Stimulated activated naive B cell treated with anti-CD40 and anti-IgM and Interleukin-4, amounts not matched to agents 10 μg/mL and 1 μg/mL and 100 μg/mL, for 72 hours (primary cell): ENCODE data around the gene MOB2.

ENCODE experiments used
- ATAC-seq, 2 donors: fragments of 150-1000 bp; cut with Tn5 transposase; replicated peaks; 2 replicates each; pipeline ENCODE4 v1.10.0; 2021; ENCODE audit warnings: moderate library complexity in 1 of 2
- DNase-seq: peaks from one replicate; pipeline ENCODE4 v3.0.0; 2021
- H3K27ac Mint-ChIP-seq: one replicate; pipeline ENCODE4 v1.8.0; 2022; ENCODE audit warnings: mild to moderate bottlenecking, mixed read lengths
- H3K27me3 Mint-ChIP-seq, 2 donors: one replicate each; pipeline ENCODE4 v1.8.0; 2022; ENCODE audit warnings: mixed read lengths in 2 of 2
- H3K36me3 Mint-ChIP-seq, 2 donors: one replicate each; pipeline ENCODE4 v1.8.0; 2022; ENCODE audit warnings: mixed read lengths in 2 of 2, mild to moderate bottlenecking in 1 of 2
- H3K4me1 Mint-ChIP-seq, 2 donors: one replicate each; pipeline ENCODE4 v1.8.0; 2022; ENCODE audit warnings: mixed read lengths in 2 of 2, mild to moderate bottlenecking in 1 of 2
- H3K4me3 Mint-ChIP-seq, 2 donors: one replicate each; pipeline ENCODE4 v1.8.0; 2022; ENCODE audit warnings: mild to moderate bottlenecking in 2 of 2, mixed read lengths in 2 of 2, moderate library complexity in 1 of 2
- H3K9me3 Mint-ChIP-seq, 2 donors: one replicate each; pipeline ENCODE4 v1.8.0; 2022; ENCODE audit warnings: mixed read lengths in 2 of 2, mild to moderate bottlenecking in 1 of 2

MOB2 gene

DNA sequence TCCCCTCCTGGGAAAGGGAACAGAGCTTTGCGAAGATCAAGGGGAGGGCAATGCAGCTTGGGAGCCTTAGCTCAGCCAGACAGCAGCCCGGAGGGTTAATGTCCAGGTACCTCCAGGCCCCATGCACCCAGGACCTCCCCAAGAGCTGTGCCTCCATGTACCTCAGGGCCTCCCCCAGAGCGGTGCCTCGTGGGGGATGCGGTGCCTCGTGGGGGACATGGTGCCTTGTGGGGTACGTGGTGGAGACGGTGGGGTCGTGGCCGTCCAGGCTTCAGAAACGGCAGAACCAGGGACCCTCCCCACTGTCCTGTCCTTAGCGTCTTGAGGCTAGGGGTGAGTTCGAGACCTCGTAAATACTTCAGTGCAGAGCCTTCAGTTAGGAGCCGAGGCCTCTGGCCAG is 63.6 kb downstream of the MOB2 start:
- H3K36me3 Mint-ChIP-seq, result peaks cover 3 to 6% of the 10 kb centered on the region in 2 donors
- H3K27ac Mint-ChIP-seq, result no peak overlapping the region
- peaks cover 7 to 10% of the 10 kb centered on the region in 2 donors for H3K27me3 Mint-ChIP-seq

DNA sequence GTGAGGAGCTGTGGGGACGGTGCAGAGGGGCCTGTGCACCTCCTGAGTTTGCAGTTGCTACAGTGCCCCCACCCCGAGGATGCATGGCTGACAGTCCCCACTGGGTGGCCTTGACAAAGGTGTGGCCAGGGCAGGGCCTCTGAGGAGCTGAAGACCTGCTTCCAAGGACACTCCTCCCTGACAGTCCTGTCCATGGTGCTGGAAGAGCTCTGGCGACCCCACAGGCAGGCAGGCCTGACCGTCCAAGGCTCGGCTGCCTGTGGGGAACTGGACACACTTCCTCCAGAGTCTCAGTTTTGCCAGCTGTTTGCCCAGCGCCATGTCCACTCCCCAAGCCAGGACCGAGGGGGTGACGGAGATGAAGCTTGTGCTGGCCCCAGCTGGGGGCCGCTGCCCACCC is 64.1 kb downstream of the MOB2 start:
- peaks cover 3 to 6% of the 10 kb centered on the region in 2 donors for H3K36me3 Mint-ChIP-seq
- H3K27me3 Mint-ChIP-seq, result peaks cover 7 to 10% of the 10 kb centered on the region in 2 donors
- H3K4me3 Mint-ChIP-seq, result no peak overlapping the region
- no peak overlapping the region for H3K27ac Mint-ChIP-seq
- no peaks in the 10 kb centered on the region for H3K4me1 Mint-ChIP-seq
- no peak for DNase-seq
- H3K9me3 Mint-ChIP-seq, result peaks cover 8 to 9% of the 10 kb centered on the region in 2 donors
- ATAC-seq, result no peak

More for the DNA sequence above, 63.6 kb downstream of the MOB2 start:
- Mint-ChIP-seq H3K4me1 (no peaks in the 10 kb centered on the region), H3K4me3 (no peak overlapping the region), H3K9me3 (peaks cover 8 to 9% of the 10 kb centered on the region in 2 donors)
- no peak for DNase-seq
- no peak for ATAC-seq

DNA sequence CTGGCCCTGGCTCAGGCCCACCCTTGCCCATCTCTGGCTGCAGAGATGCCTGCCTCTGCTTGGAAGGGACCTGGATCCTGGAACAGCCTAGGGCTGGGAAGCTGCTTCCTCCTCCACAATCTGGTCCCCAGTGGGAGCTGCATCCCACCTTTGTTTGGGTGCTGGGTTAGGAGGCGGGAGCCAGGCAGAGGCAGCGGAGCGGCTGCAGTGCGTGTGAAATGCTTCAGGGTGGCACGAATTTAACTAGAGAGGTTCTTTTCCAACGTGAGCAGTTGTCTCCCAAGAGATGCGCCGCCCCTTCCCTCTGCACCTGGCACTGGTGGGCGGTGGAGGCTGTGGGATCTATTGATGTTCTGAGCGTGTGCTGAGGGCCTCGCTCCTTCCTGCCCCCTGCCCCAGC is 65.3 kb downstream of the MOB2 start:
- H3K27me3 Mint-ChIP-seq, result peaks cover 7% of the 10 kb centered on the region in 2 donors
- peaks cover 9 to 10% of the 10 kb centered on the region in 2 donors for H3K9me3 Mint-ChIP-seq
- H3K36me3 Mint-ChIP-seq, result peaks cover 5 to 8% of the 10 kb centered on the region in 2 donors
- no peak overlapping the region for H3K4me3 Mint-ChIP-seq
- H3K27ac Mint-ChIP-seq, result no peak overlapping the region
- no peaks in the 10 kb centered on the region for H3K4me1 Mint-ChIP-seq
- ATAC-seq (no peak), DNase-seq (no peak)

DNA sequence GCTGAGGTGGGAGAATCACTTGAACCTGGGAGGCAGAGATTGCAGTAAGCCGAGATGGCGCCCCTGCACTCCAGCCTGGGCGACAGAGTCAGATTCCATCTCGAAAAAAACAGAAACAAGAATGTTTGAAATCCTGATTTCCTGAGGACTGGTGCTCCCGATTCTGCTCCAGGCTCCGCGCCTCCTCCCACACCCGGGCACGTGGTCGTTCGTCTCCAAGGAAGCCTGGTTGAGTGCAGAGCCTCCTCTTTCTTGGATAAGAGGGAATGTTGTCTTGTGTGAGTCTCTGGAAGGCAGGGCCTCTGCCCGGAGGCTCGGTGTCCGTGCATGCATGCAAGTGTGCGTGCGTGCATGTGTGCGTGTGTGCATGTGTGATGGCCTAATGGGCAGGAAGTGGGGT is 66.8 kb downstream of the MOB2 start:
- Mint-ChIP-seq H3K9me3 (peaks cover 10 to 12% of the 10 kb centered on the region in 2 donors), H3K36me3 (peaks cover 5 to 8% of the 10 kb centered on the region in 2 donors), H3K4me1 (no peaks in the 10 kb centered on the region), H3K27ac (no peak overlapping the region), H3K27me3 (peaks cover 3 to 7% of the 10 kb centered on the region in 2 donors), H3K4me3 (no peak overlapping the region)
- no peak for DNase-seq
- ATAC-seq, result no peak
